NCI-H2171 treated with DMSO at 0.1 percent for 48 hours (cell line): ENCODE data around the gene CIPC.

Experiments
- DNase-seq: peaks from one replicate; lab custom pipeline; 2025; lab: John Stamatoyannopoulos, UW

CIPC gene

GRCh38 chr14:77097700-77098528, at the start of gene CIPC:
Gene CIPC (plus strand): TSS chr14:77098258. CDS start chr14:77105709, 7,451 bp downstream.
- DNase-seq = peak; percentile 100

GRCh38 chr14:77051116-77051515, 46.9 kb upstream of the CIPC start:
- DNase-seq = no peak

- no peak for DNase-seq
Observed at GRCh38 chr14:77052281-77053044, 45.6 kb upstream of the CIPC start.

GRCh38 chr14:77053046-77053841, 44.8 kb upstream of the CIPC start:
- DNase-seq = no peak

- no peak for DNase-seq
Observed at GRCh38 chr14:77055306-77055705, 42.8 kb upstream of the CIPC start.

GRCh38 chr14:77055981-77056380, 42.1 kb upstream of the CIPC start:
- DNase-seq = no peak

- no peak for DNase-seq
Observed at GRCh38 chr14:77058117-77058516, 39.9 kb upstream of the CIPC start.

- no peak for DNase-seq
Observed at GRCh38 chr14:77058785-77059184, 39.3 kb upstream of the CIPC start.

GRCh38 chr14:77059276-77059915, 38.7 kb upstream of the CIPC start:
- no peak for DNase-seq

GRCh38 chr14:77061630-77062257, 36.3 kb upstream of the CIPC start:
- DNase-seq = no peak

- DNase-seq = peak; percentile 53
Observed at GRCh38 chr14:77062261-77062660, 35.8 kb upstream of the CIPC start.

- DNase-seq = peak; percentile 93
Observed at GRCh38 chr14:77063571-77064171, 34.4 kb upstream of the CIPC start.

GRCh38 chr14:77064521-77065178, 33.4 kb upstream of the CIPC start:
- peak; percentile 48 for DNase-seq

GRCh38 chr14:77065851-77066577, 32.0 kb upstream of the CIPC start:
- no peak for DNase-seq

GRCh38 chr14:77066578-77067172, 31.4 kb upstream of the CIPC start:
- DNase-seq = no peak

GRCh38 chr14:77067632-77068516, 30.2 kb upstream of the CIPC start:
- peak; percentile 88 for DNase-seq

GRCh38 chr14:77068517-77069200, 29.4 kb upstream of the CIPC start:
- peak; percentile 63 for DNase-seq

- DNase-seq = peak; percentile 81
Observed at GRCh38 chr14:77069551-77069950, 28.5 kb upstream of the CIPC start.
